Pancreas (tissue), 10 donors: ENCODE data around the gene PLEKHA1. TPM values are rescaled to one million over a fixed set of nuclear protein-coding genes. Genes with fewer than 3 reads are reported as not detected.

ENCODE experiments used
- ATAC-seq, 4 donors: fragments of 200-7000 bp; cut with Tn5 transposase; one replicate each; pipeline versions ENCODE4 v1.8.0 to v1.9.1; 2020; ENCODE audit warnings: mild to moderate bottlenecking in 4 of 4, moderate library complexity in 4 of 4
- DNase-seq, 6 donors: peaks; one replicate each; pipeline ENCODE4 v3.0.0-alpha.2; 2020
- FAIRE-seq: peaks from 2 replicates; lab custom pipeline; 2012; peaks lifted over from hg19 to GRCh38; lab: Jason Lieb, UNC
- H3K27ac ChIP-seq, 4 donors: fragments of 200-600 bp; sonication (generic); 1 replicate in 3 of 4; 2 replicates in 1 of 4; pipeline versions ENCODE4 v1.5.0 to v1.8.0; 2020
- H3K27me3 ChIP-seq, 4 donors: fragments of 200-600 bp; one replicate each; pipeline ENCODE4 v1.8.0; 2021
- H3K36me3 ChIP-seq, 3 donors: fragments of 200-600 bp; sonication (generic) in 1 of 3; one replicate each; pipeline versions ENCODE4 v1.5.0 to v1.8.0; 2020 to 2021
- H3K4me1 ChIP-seq, 3 donors: fragments of 200-600 bp; one replicate each; pipeline ENCODE4 v1.8.0; 2021
- H3K4me3 ChIP-seq, 4 donors: fragments of 200-600 bp; sonication (generic) in 2 of 4; one replicate each; pipeline versions ENCODE4 v1.5.0 to v1.8.0; 2020 to 2021
- H3K9me3 ChIP-seq, 4 donors: fragments of 200-600 bp; one replicate each; pipeline ENCODE4 v1.8.0; 2021
- CTCF ChIP-seq, 4 donors: fragments of 200-600 bp; sonication (generic) in 3 of 4; IDR thresholded peaks; one replicate each; pipeline versions ENCODE4 v1.5.0 to v1.8.0; 2021; ENCODE audit warnings: antibody characterized with exemption in 4 of 4
- WGBS, 2 donors: extraction: QIAGEN DNeasy Blood & Tissue Kit; methylation state at CpG; one replicate each; pipeline ENCODE4 v1.1.7; 2013; 5-methylcytosine and 5-hydroxymethylcytosine counted together
- intact Hi-C, 3 donors: fragments of 100-400 bp; cut with DNase I; formaldehyde crosslinking; loops; one replicate each; pipeline versions ENCODE4 v1.11.1 to v1.14.2; 2022
- polyA plus RNA-seq, 2 donors: library from polyadenylated mRNA; stranded (reverse); fragments of 200-250 nt; gene quantifications; one replicate each; pipeline ENCODE4 v1.2.3, GENCODE V29; 2013
- total RNA-seq, 6 donors: library from RNA; stranded (reverse); fragmentation: NEBNext Ultra II Directional in 4 of 6; extraction: Animal tissue kit (Norgen Biotek cat#: 25700) in 4 of 6; gene quantifications; one replicate each; pipeline versions ENCODE4 v1.2.1 to v1.2.4, GENCODE V29; 2021 to 2023
- donor health status: healthy with polysubstance abuse.
- donor health status: DM: no; HTN: no; CAD: no; lungs with moderate emphysema.
- donor health status: DM: no; HTN: no; CAD: no.
- donor health status: control.
- donor health status: control.
- donor health status: Bipolar disorder and iron deficiency.
- donor health status: DM: yes; HTN: yes; CAD: no.
- donor health status: DM: no; HTN: no; CAD: no.
- donor health status: DM: no; HTN: no; CAD: no.
- donor health status: DM: yes; HTN: yes; CAD: no.

Gene PLEKHA1
- total and polyA plus RNA-seq, 8 donors, result 8.8 to 31.6 (median 20.4) TPM

- H3K27me3 ChIP-seq, result no peaks in the 10 kb centered on the region
- H3K4me3 ChIP-seq, result no peak overlapping the region
- 10 to 25% methylated on average over 3 of the region's 3 CpGs for WGBS, 2 donors
- FAIRE-seq (no peak), ATAC-seq (no peak), DNase-seq (no peak)
- no peak overlapping the region for H3K27ac ChIP-seq
- peaks cover 0 to 3% (median 2%) of the 10 kb centered on the region in 3 donors for H3K36me3 ChIP-seq
- TF ChIP-seq CTCF (IDR thresholded peaks at IDR 0.05), result no peak
- H3K4me1 ChIP-seq, result peaks cover 4 to 19% (median 5%) of the 10 kb centered on the region in 3 donors
- no peaks in the 10 kb centered on the region for H3K9me3 ChIP-seq
- intact Hi-C loops, result no loop called here
These were observed 16.2 kb downstream of the PLEKHA1 start for GRCh38 chr10:122390679-122391078.

- no peak for ATAC-seq
- intact Hi-C loops, result no loop called here
These were observed 17.4 kb downstream of the PLEKHA1 start for GRCh38 chr10:122391875-122392274.

GRCh38 chr10:122392835-122393234, 18.3 kb downstream of the PLEKHA1 start:
- H3K27me3 ChIP-seq, result no peaks in the 10 kb centered on the region
- no peak overlapping the region for H3K4me3 ChIP-seq
- H3K27ac ChIP-seq, result no peak overlapping the region
- intact Hi-C loops, result no loop called here
- H3K36me3 ChIP-seq, result peaks cover 0 to 11% (median 3%) of the 10 kb centered on the region in 3 donors
- no peak for TF ChIP-seq CTCF (IDR thresholded peaks at IDR 0.05)
- no peak for FAIRE-seq
- 80 to 82% methylated on average over 2 of the region's 2 CpGs for WGBS, 2 donors
- no peaks in the 10 kb centered on the region for H3K9me3 ChIP-seq
- peaks cover 0 to 7% (median 5%) of the 10 kb centered on the region in 3 donors for H3K4me1 ChIP-seq
- DNase-seq, result no peak
- no peak for ATAC-seq

More at GRCh38 chr10:122391875-122392274, 17.4 kb downstream of the PLEKHA1 start:
- Histone ChIP-seq H3K9me3 (no peaks in the 10 kb centered on the region), H3K4me3 (no peak overlapping the region), H3K4me1 (peaks cover 0 to 7% (median 5%) of the 10 kb centered on the region in 3 donors), H3K27ac (no peak overlapping the region), H3K36me3 (peaks cover 0 to 11% (median 3%) of the 10 kb centered on the region in 3 donors), H3K27me3 (no peaks in the 10 kb centered on the region)
- no peak for TF ChIP-seq CTCF (IDR thresholded peaks at IDR 0.05)
- FAIRE-seq (no peak), DNase-seq (no peak)

GRCh38 chr10:122393288-122393687, 18.8 kb downstream of the PLEKHA1 start:
- Histone ChIP-seq H3K4me3 (no peak overlapping the region), H3K36me3 (peaks cover 0 to 15% (median 3%) of the 10 kb centered on the region in 3 donors), H3K27me3 (no peaks in the 10 kb centered on the region), H3K27ac (no peak overlapping the region), H3K4me1 (peaks cover 0 to 7% (median 5%) of the 10 kb centered on the region in 3 donors), H3K9me3 (no peaks in the 10 kb centered on the region)
- WGBS, 2 donors, result 74 to 79% methylated on average over 2 of the region's 2 CpGs
- DNase-seq, result no peak
- ATAC-seq, result no peak
- FAIRE-seq, result no peak
- no peak for TF ChIP-seq CTCF (IDR thresholded peaks at IDR 0.05)
- intact Hi-C loops, result no loop called here

GRCh38 chr10:122402548-122403131, 28.1 kb downstream of the PLEKHA1 start:
- intact Hi-C loops, result no loop called here
- peaks cover 0 to 5% (median 0%) of the 10 kb centered on the region in 3 donors for H3K36me3 ChIP-seq
- DNase-seq (no peak), FAIRE-seq (no peak), ATAC-seq (no peak)
- no peak overlapping the region for H3K4me3 ChIP-seq
- peaks cover 0 to 3% (median 0%) of the 10 kb centered on the region in 3 donors for H3K4me1 ChIP-seq
- H3K27me3 ChIP-seq, result no peaks in the 10 kb centered on the region
- H3K9me3 ChIP-seq, result no peaks in the 10 kb centered on the region
- 90 to 96% methylated on average over 5 of the region's 5 CpGs for WGBS, 2 donors
- H3K27ac ChIP-seq, result no peak overlapping the region
- TF ChIP-seq CTCF (IDR thresholded peaks at IDR 0.05), result no peak
